PC-3 (cell line): Measurements from ENCODE around the gene CNPY4.

Experiments used
- CTCF ChIP-seq: fragments of 300-600 bp; sonication (generic); conservative IDR thresholded peaks from 2 replicates; pipeline ENCODE4 v1.5.1; 2017; ENCODE audit warnings: antibody characterized with exemption, low read depth, mild to moderate bottlenecking, low read length
- EZH2 ChIP-seq: fragments of 300-600 bp; sonication (generic); IDR thresholded peaks from one replicate; pipeline ENCODE4 v1.6.1; 2017; ENCODE audit warnings: antibody characterized with exemption, mild to moderate bottlenecking, low read length; ENCODE audit not compliant: unreplicated experiment

GRCh38 chr7:100079024-100079560, 40.3 kb upstream of the CNPY4 start:
- TF ChIP-seq CTCF (no peak), EZH2 (no peak)
